ENCODE data around the gene NAA10.

- no peak for TF ChIP-seq ZNF281 (CRISPR knock-in tag; IDR thresholded peaks at IDR 0.05; ENCODE audit: borderline replicate concordance)
- no peak for TF ChIP-seq PRDM10 (CRISPR knock-in tag; IDR thresholded peaks at IDR 0.05; ENCODE audit: low read depth)
- no peak for TF ChIP-seq EZH2 (conservative IDR thresholded peaks at IDR 0.05; ENCODE audit: low read depth, low read length)
- no peak for TF ChIP-seq ZFP91 (CRISPR knock-in tag; IDR thresholded peaks at IDR 0.05; ENCODE audit: borderline replicate concordance)
- no peak for TF ChIP-seq NCOA2 (CRISPR knock-in tag; IDR thresholded peaks at IDR 0.05)
- no peak for TF ChIP-seq GLI4 (CRISPR knock-in tag; IDR thresholded peaks at IDR 0.05; ENCODE audit: borderline replicate concordance)
- no peak for TF ChIP-seq SATB2 (CRISPR knock-in tag; IDR thresholded peaks at IDR 0.05)
- TF ChIP-seq ZNF503 (CRISPR knock-in tag; IDR thresholded peaks at IDR 0.05): no peak
- TF ChIP-seq HNF4G (IDR thresholded peaks at IDR 0.05; ENCODE audit: borderline replicate concordance, low read depth, low read length): no peak
- TF ChIP-seq HNF4G (CRISPR knock-in tag; IDR thresholded peaks at IDR 0.05; ENCODE audit: borderline replicate concordance, low read depth): no peak
Measured at GRCh38 chrX:153884136-153884535, 50.7 kb downstream of the NAA10 start.
